Astrocyte of the cerebellum (primary cell): Measurements from ENCODE around the gene TNRC6B.

Experiments used
- DNase-seq: peaks from one replicate; pipeline ENCODE4 v3.0.0-alpha.2; 2011; ENCODE audit warnings: low read depth
- H3K4me3 ChIP-seq: 2 replicates; pipeline ENCODE4 v1.5.1; 2011; ENCODE audit warnings: mild to moderate bottlenecking, low read depth, low read length, moderate library complexity
- CTCF ChIP-seq: IDR thresholded peaks from 2 replicates; pipeline ENCODE4 v1.5.1; 2012; ENCODE audit warnings: low read length, low read depth, moderate library complexity, mild to moderate bottlenecking; ENCODE audit errors: missing control alignments
- in situ Hi-C: cut with HindIII; loops from 2 replicates; pipeline ENCODE4 v1.10.0; 2017; ENCODE audit warnings: low sequenced_read_pairs

Gene TNRC6B

GRCh38 chr22:40312050-40312449 is 134.3 kb downstream of the TNRC6B start:
- TF ChIP-seq CTCF: no peak
- no peak overlapping the region for H3K4me3 ChIP-seq
- no peak for DNase-seq
- in situ Hi-C loops: no loop called here

DNA sequence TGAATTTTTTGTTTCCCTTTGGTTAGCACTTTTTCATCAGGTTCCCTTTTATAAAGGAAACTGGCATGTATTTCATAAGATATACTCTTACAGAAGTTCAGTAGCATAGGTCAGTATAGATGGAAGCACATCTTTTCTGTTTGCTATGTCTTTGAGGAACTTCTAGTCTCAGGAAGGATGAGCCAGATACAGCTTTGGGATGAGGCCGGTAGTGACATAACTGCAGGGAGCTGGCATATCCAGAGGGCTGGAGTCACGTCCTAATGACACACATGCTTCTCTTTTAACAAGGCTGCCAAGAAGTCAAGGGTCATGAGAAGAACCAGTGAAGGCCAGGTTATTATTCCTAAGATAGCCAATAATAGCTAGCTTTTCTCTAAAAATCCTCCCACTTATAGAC is 135.3 kb downstream of the TNRC6B start:
- no peak overlapping the region for H3K4me3 ChIP-seq
- no peak for TF ChIP-seq CTCF
- DNase-seq: no peak
- in situ Hi-C loops: no loop called here

- no peak for DNase-seq
- in situ Hi-C loops: no loop called here
- no peak for TF ChIP-seq CTCF
- H3K4me3 ChIP-seq: no peak overlapping the region
Observed at GRCh38 chr22:40314041-40314440, 136.3 kb downstream of the TNRC6B start.

DNA sequence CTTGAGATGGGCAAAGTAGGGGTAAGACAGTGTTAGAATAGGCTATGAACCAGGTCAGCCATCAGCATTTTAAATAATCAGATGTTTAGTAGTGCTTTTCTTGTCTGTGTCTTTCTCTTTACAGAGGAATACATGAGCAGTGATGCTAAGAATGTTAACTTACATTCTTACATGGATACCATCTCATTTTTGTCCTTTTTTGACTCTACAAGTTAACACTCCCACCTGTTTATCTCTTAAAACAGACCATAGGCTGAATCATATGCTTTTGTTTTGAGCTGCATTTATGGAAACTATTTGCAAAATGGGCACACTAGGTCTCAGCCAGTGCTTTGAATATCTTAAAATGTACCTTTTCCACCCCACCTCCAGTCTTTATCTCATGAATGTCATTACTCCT is 143.0 kb downstream of the TNRC6B start:
- TF ChIP-seq CTCF: no peak
- no peak for DNase-seq
- in situ Hi-C loops: no loop called here
- no peak overlapping the region for H3K4me3 ChIP-seq

- in situ Hi-C loops: no loop called here
- no peak for TF ChIP-seq CTCF
- no peak overlapping the region for H3K4me3 ChIP-seq
- DNase-seq: no peak
Observed at GRCh38 chr22:40322021-40322420, 144.3 kb downstream of the TNRC6B start.

- DNase-seq: no peak
- in situ Hi-C loops: no loop called here
- no peak overlapping the region for H3K4me3 ChIP-seq
- no peak for TF ChIP-seq CTCF
Observed at GRCh38 chr22:40322818-40323447, 145.2 kb downstream of the TNRC6B start.
